ENCODE measurements around the gene OR51L1.

Gene OR51L1

DNA sequence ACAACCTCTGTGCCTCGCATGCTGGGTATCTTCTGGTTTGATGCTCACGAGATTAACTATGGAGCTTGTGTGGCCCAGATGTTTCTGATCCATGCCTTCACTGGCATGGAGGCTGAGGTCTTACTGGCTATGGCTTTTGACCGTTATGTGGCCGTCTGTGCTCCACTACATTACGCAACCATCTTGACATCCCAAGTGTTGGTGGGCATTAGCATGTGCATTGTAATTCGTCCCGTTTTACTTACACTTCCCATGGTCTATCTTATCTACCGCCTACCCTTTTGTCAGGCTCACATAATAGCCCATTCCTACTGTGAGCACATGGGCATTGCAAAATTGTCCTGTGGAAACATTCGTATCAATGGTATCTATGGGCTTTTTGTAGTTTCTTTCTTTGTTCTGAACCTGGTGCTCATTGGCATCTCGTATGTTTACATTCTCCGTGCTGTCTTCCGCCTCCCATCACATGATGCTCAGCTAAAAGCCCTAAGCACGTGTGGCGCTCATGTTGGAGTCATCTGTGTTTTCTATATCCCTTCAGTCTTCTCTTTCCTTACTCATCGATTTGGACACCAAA lies 52.2 kb downstream of the OR51L1 start:
- DNase-seq (ENCODE audit: low read depth in 1 of 2, low spot score in 1 of 2), result no peak
